Hepatocyte (in vitro differentiated cells): ENCODE measurements around the gene SLC16A1. TPM values are rescaled to one million over a fixed set of nuclear protein-coding genes. Genes with fewer than 3 reads are reported as not detected.

Source experiments
- DNase-seq: peaks from one replicate; pipeline ENCODE4 v3.0.0-alpha.2; 2016; ENCODE audit warnings: low spot score
- H2AFZ ChIP-seq: fragments of 200-600 bp; sonication (generic); 2 replicates; pipeline ENCODE4 v1.6.0; 2016; ENCODE audit warnings: antibody characterized with exemption, mild to moderate bottlenecking
- H3K27ac ChIP-seq: fragments of 200-600 bp; sonication (generic); 2 replicates; pipeline ENCODE4 v1.5.1; 2016; ENCODE audit warnings: mild to moderate bottlenecking
- H3K27me3 ChIP-seq: fragments of 200-600 bp; sonication (generic); 2 replicates; pipeline ENCODE4 v1.6.1; 2016
- H3K36me3 ChIP-seq: fragments of 200-600 bp; sonication (generic); replicated peaks from 2 replicates; pipeline ENCODE4 v1.5.1; 2016; ENCODE audit warnings: low read depth; ENCODE audit not compliant: insufficient read depth
- H3K4me1 ChIP-seq: fragments of 200-600 bp; sonication (generic); 2 replicates; pipeline ENCODE4 v1.5.1; 2016; ENCODE audit warnings: mild to moderate bottlenecking, moderate library complexity; ENCODE audit not compliant: insufficient read depth
- H3K4me2 ChIP-seq: fragments of 200-600 bp; sonication (generic); 2 replicates; pipeline ENCODE4 v1.6.0; 2016
- H3K4me3 ChIP-seq: fragments of 200-600 bp; sonication (generic); 2 replicates; pipeline ENCODE4 v1.5.1; 2016; ENCODE audit warnings: mild to moderate bottlenecking
- H3K79me2 ChIP-seq: fragments of 200-600 bp; sonication (generic); 2 replicates; pipeline ENCODE4 v1.6.0; 2017; ENCODE audit warnings: mild to moderate bottlenecking
- H3K9me2 ChIP-seq: fragments of 200-600 bp; sonication (generic); replicated peaks from 2 replicates; pipeline ENCODE4 v1.6.0; 2017; ENCODE audit warnings: mild to moderate bottlenecking; ENCODE audit not compliant: insufficient read depth
- H3K9me3 ChIP-seq: fragments of 200-600 bp; sonication (generic); 2 replicates; pipeline ENCODE4 v1.5.1; 2016; ENCODE audit warnings: low read depth, mild to moderate bottlenecking
- H4K20me1 ChIP-seq: fragments of 200-600 bp; sonication (generic); 2 replicates; pipeline ENCODE4 v1.6.0; 2016; ENCODE audit warnings: mild to moderate bottlenecking; ENCODE audit not compliant: insufficient read depth, poor library complexity, severe bottlenecking
- CTCF ChIP-seq: fragments of 200-600 bp; sonication (generic); IDR thresholded peaks from 2 replicates; pipeline ENCODE4 v1.5.1; 2016; ENCODE audit warnings: antibody characterized with exemption, mild to moderate bottlenecking; ENCODE audit not compliant: poor library complexity
- EZH2 ChIP-seq: fragments of 200-600 bp; sonication (generic); IDR thresholded peaks from 2 replicates; pipeline ENCODE4 v1.6.1; 2016; ENCODE audit warnings: antibody characterized with exemption, mild to moderate bottlenecking, borderline replicate concordance
- EZH2phosphoT487 ChIP-seq: fragments of 200-600 bp; sonication (generic); IDR thresholded peaks from one replicate; pipeline ENCODE4 v1.6.1; 2018; ENCODE audit warnings: antibody characterized with exemption, mild to moderate bottlenecking, low read depth, moderate library complexity; ENCODE audit not compliant: unreplicated experiment, severe bottlenecking
- WGBS: methylation state at CpG from one replicate; pipeline ENCODE4 v1.1.6; 2016; ENCODE audit warnings: low lambda C conversion rate; ENCODE audit errors: missing lambda C conversion rate; 5-methylcytosine and 5-hydroxymethylcytosine counted together
- polyA plus RNA-seq: library from polyadenylated mRNA; unstranded; fragments of >200 nt; fragmentation: Nextera tagmentation; extraction: Ambion mirVana; gene quantifications from 2 replicates; pipeline ENCODE4 v1.2.1, GENCODE V29; 2016
- total RNA-seq: library from RNA; depleted of rRNA; stranded (reverse); fragments of >200 nt; gene quantifications from 2 replicates; pipeline ENCODE4 v1.2.3, GENCODE V29; 2014

The SLC16A1 gene
- total and polyA plus RNA-seq, 2 experiments from 2014 or later = 43.7 to 55.1 TPM

- Histone ChIP-seq H3K36me3 (no peaks in the 10 kb centered on the region), H2AFZ (no peak overlapping the region), H3K4me1 (peaks cover 12% of the 10 kb centered on the region), H3K79me2 (peaks cover 43% of the 10 kb centered on the region), H3K9me3 (no peaks in the 10 kb centered on the region), H3K9me2 (no peaks in the 10 kb centered on the region), H3K27me3 (no peaks in the 10 kb centered on the region), H3K4me2 (no peak overlapping the region), H3K27ac (no peak overlapping the region), H3K4me3 (no peak overlapping the region), H4K20me1 (no peaks in the 10 kb centered on the region)
- no peak for DNase-seq
- TF ChIP-seq EZH2 = no peak
- no peak for TF ChIP-seq CTCF
- no peak for TF ChIP-seq EZH2phosphoT487
- 79% methylated on average over 3 of the region's 3 CpGs for WGBS
Observed at GRCh38 chr1:112934577-112934976, 21.4 kb downstream of the SLC16A1 start.

- peaks cover 12% of the 10 kb centered on the region for H3K4me1 ChIP-seq
- H3K4me2 ChIP-seq = no peak overlapping the region
- DNase-seq = no peak
- H3K79me2 ChIP-seq = peaks cover 42% of the 10 kb centered on the region
- H4K20me1 ChIP-seq = no peaks in the 10 kb centered on the region
- H3K27me3 ChIP-seq = no peaks in the 10 kb centered on the region
- no peak overlapping the region for H3K4me3 ChIP-seq
- H3K36me3 ChIP-seq = no peaks in the 10 kb centered on the region
- H3K9me2 ChIP-seq = no peaks in the 10 kb centered on the region
- H3K9me3 ChIP-seq = no peaks in the 10 kb centered on the region
- no peak for TF ChIP-seq EZH2
- TF ChIP-seq EZH2phosphoT487 = no peak
- TF ChIP-seq CTCF = no peak
- H3K27ac ChIP-seq = no peak overlapping the region
- H2AFZ ChIP-seq = no peak overlapping the region
- WGBS = 97% methylated on average over 3 of the region's 3 CpGs
Observed at GRCh38 chr1:112933820-112934571, 22.0 kb downstream of the SLC16A1 start.

GRCh38 chr1:112929979-112930378, 26.0 kb downstream of the SLC16A1 start:
- Histone ChIP-seq H3K9me2 (no peaks in the 10 kb centered on the region), H4K20me1 (no peaks in the 10 kb centered on the region), H2AFZ (no peak overlapping the region), H3K79me2 (peaks cover 35% of the 10 kb centered on the region), H3K4me3 (no peak overlapping the region), H3K4me2 (no peak overlapping the region), H3K27me3 (no peaks in the 10 kb centered on the region), H3K9me3 (no peaks in the 10 kb centered on the region), H3K4me1 (no peaks in the 10 kb centered on the region), H3K27ac (no peak overlapping the region), H3K36me3 (no peaks in the 10 kb centered on the region)
- no peak for DNase-seq
- TF ChIP-seq EZH2phosphoT487 = no peak
- TF ChIP-seq CTCF = no peak
- no peak for TF ChIP-seq EZH2
- 89% methylated on average over 4 of the region's 4 CpGs for WGBS
